Glutamatergic neuron (in vitro differentiated cells): Measurements from ENCODE around the gene TNS1. TPM values are rescaled to one million over a fixed set of nuclear protein-coding genes. Genes with fewer than 3 reads are reported as not detected.
A peak's percentile ranks its signal among the peaks of the same experiment; 100 is the strongest.

ENCODE experiments used
- DNase-seq: peaks from one replicate; pipeline ENCODE4 v3.0.0; 2022
- H3K27ac Mint-ChIP-seq: one replicate; pipeline ENCODE4 v1.8.0; 2020; ENCODE audit warnings: mild to moderate bottlenecking, mixed read lengths, inconsistent platforms; ENCODE audit not compliant: unreplicated experiment
- H3K27me3 Mint-ChIP-seq: one replicate; pipeline ENCODE4 v1.8.0; 2020; ENCODE audit warnings: mild to moderate bottlenecking, moderate library complexity, mixed read lengths, inconsistent platforms; ENCODE audit not compliant: unreplicated experiment
- H3K36me3 Mint-ChIP-seq: one replicate; pipeline ENCODE4 v1.8.0; 2020; ENCODE audit warnings: mild to moderate bottlenecking, mixed read lengths, inconsistent platforms; ENCODE audit not compliant: unreplicated experiment
- H3K4me1 Mint-ChIP-seq: one replicate; pipeline ENCODE4 v1.8.0; 2020; ENCODE audit warnings: mild to moderate bottlenecking, low read depth, mixed read lengths, inconsistent platforms; ENCODE audit not compliant: unreplicated experiment
- H3K4me3 Mint-ChIP-seq: one replicate; pipeline ENCODE4 v1.8.0; 2020; ENCODE audit warnings: mild to moderate bottlenecking, mixed read lengths, inconsistent platforms; ENCODE audit not compliant: unreplicated experiment
- H3K9me3 Mint-ChIP-seq: one replicate; pipeline ENCODE4 v1.8.0; 2020; ENCODE audit warnings: mild to moderate bottlenecking, moderate library complexity, mixed read lengths, inconsistent platforms; ENCODE audit not compliant: unreplicated experiment
- CTCF ChIP-seq: fragments of 200-600 bp; sonication (generic); IDR thresholded peaks from one replicate; pipeline ENCODE4 v1.5.0; 2021; ENCODE audit not compliant: partially characterized antibody, unreplicated experiment
- total RNA-seq: library from RNA; stranded (reverse); fragmentation: NEBNext Ultra II Directional; extraction: Animal tissue kit (Norgen Biotek cat#: 25700); gene quantifications from one replicate; pipeline ENCODE4 v1.2.1, GENCODE V29; 2021; ENCODE audit not compliant: unreplicated experiment

TNS1 gene
- total RNA-seq, 1 donor from 2014 or later, result 3.2 TPM

- Mint-ChIP-seq H3K27me3 (peaks cover 6% of the 10 kb centered on the region), H3K4me3 (no peak overlapping the region), H3K27ac (no peak overlapping the region), H3K9me3 (no peaks in the 10 kb centered on the region), H3K36me3 (no peaks in the 10 kb centered on the region), H3K4me1 (no peaks in the 10 kb centered on the region)
- DNase-seq, result no peak
- TF ChIP-seq CTCF, result no peak
These were observed 105.6 kb downstream of the TNS1 start for GRCh38 chr2:217897091-217897715.

GRCh38 chr2:217895070-217895635 is 107.6 kb downstream of the TNS1 start:
- Mint-ChIP-seq H3K4me1 (peaks cover 2% of the 10 kb centered on the region), H3K27me3 (peaks cover 2% of the 10 kb centered on the region), H3K4me3 (no peak overlapping the region), H3K9me3 (no peaks in the 10 kb centered on the region), H3K36me3 (no peaks in the 10 kb centered on the region), H3K27ac (no peak overlapping the region)
- DNase-seq, result no peak
- TF ChIP-seq CTCF, result no peak

- no peaks in the 10 kb centered on the region for H3K36me3 Mint-ChIP-seq
These were observed 109.4 kb downstream of the TNS1 start for GRCh38 chr2:217893440-217893839.

GRCh38 chr2:217892560-217892959 is 110.2 kb downstream of the TNS1 start:
- peaks cover 2% of the 10 kb centered on the region for H3K4me1 Mint-ChIP-seq
- no peak overlapping the region for H3K27ac Mint-ChIP-seq
- peaks cover 8% of the 10 kb centered on the region for H3K27me3 Mint-ChIP-seq
- no peak for DNase-seq
- no peak for TF ChIP-seq CTCF
- H3K36me3 Mint-ChIP-seq, result no peaks in the 10 kb centered on the region
- H3K4me3 Mint-ChIP-seq, result no peak overlapping the region
- H3K9me3 Mint-ChIP-seq, result no peaks in the 10 kb centered on the region

More at GRCh38 chr2:217893440-217893839, 109.4 kb downstream of the TNS1 start:
- DNase-seq, result no peak
- Mint-ChIP-seq H3K4me1 (peaks cover 2% of the 10 kb centered on the region), H3K9me3 (no peaks in the 10 kb centered on the region), H3K27me3 (peaks cover 8% of the 10 kb centered on the region), H3K27ac (no peak overlapping the region), H3K4me3 (no peak overlapping the region)
- no peak for TF ChIP-seq CTCF

GRCh38 chr2:217890445-217890844 is 112.3 kb downstream of the TNS1 start:
- peaks cover 9% of the 10 kb centered on the region for H3K27me3 Mint-ChIP-seq
- no peaks in the 10 kb centered on the region for H3K36me3 Mint-ChIP-seq
- no peaks in the 10 kb centered on the region for H3K9me3 Mint-ChIP-seq
- TF ChIP-seq CTCF, result peak; percentile 26
- no peak overlapping the region for H3K4me3 Mint-ChIP-seq
- DNase-seq, result peak; percentile 48
- H3K4me1 Mint-ChIP-seq, result peaks cover 2% of the 10 kb centered on the region
- H3K27ac Mint-ChIP-seq, result no peak overlapping the region
